KOPT-K1 (cell line): Measurements from ENCODE around the gene NGEF.

ENCODE experiments used
- H3K27ac ChIP-seq: fragments of 200-600 bp; sonication (generic); 2 replicates; pipeline ENCODE4 v1.5.1; 2016; ENCODE audit warnings: antibody characterized with exemption, mild to moderate bottlenecking, low read depth, low read length; ENCODE audit not compliant: poor library complexity, severe bottlenecking
- H3K36me3 ChIP-seq: fragments of 200-600 bp; sonication (generic); 2 replicates; pipeline ENCODE4 v1.5.1; 2017; ENCODE audit warnings: antibody characterized with exemption, mild to moderate bottlenecking, low read length, moderate library complexity; ENCODE audit not compliant: insufficient read depth
- H3K9me3 ChIP-seq: fragments of 200-600 bp; sonication (generic); 2 replicates; pipeline ENCODE4 v1.5.1; 2017; ENCODE audit warnings: antibody characterized with exemption, low read length, mild to moderate bottlenecking; ENCODE audit not compliant: insufficient read depth, poor library complexity, severe bottlenecking

The NGEF gene

GRCh38 chr2:232928551-232929302 is 84.3 kb downstream of the NGEF start:
- H3K27ac ChIP-seq: no peak overlapping the region
- no peaks in the 10 kb centered on the region for H3K36me3 ChIP-seq
- H3K9me3 ChIP-seq: peaks cover 3% of the 10 kb centered on the region

GRCh38 chr2:232927793-232928550 is 85.1 kb downstream of the NGEF start:
- Histone ChIP-seq H3K9me3 (peaks cover 3% of the 10 kb centered on the region), H3K36me3 (no peaks in the 10 kb centered on the region), H3K27ac (no peak overlapping the region)

GRCh38 chr2:232927032-232927792 is 85.8 kb downstream of the NGEF start:
- Histone ChIP-seq H3K36me3 (no peaks in the 10 kb centered on the region), H3K27ac (no peak overlapping the region), H3K9me3 (peaks cover 3% of the 10 kb centered on the region)

- Histone ChIP-seq H3K36me3 (no peaks in the 10 kb centered on the region), H3K27ac (no peak overlapping the region), H3K9me3 (peaks cover 3% of the 10 kb centered on the region)
These were observed 86.6 kb downstream of the NGEF start for GRCh38 chr2:232926431-232926939.

- no peaks in the 10 kb centered on the region for H3K36me3 ChIP-seq
- no peak overlapping the region for H3K27ac ChIP-seq
- H3K9me3 ChIP-seq: peaks cover 3% of the 10 kb centered on the region
These were observed 87.3 kb downstream of the NGEF start for GRCh38 chr2:232925821-232926156.

GRCh38 chr2:232925153-232925820 is 87.8 kb downstream of the NGEF start:
- Histone ChIP-seq H3K27ac (no peak overlapping the region), H3K36me3 (no peaks in the 10 kb centered on the region), H3K9me3 (peaks cover 3% of the 10 kb centered on the region)

GRCh38 chr2:232924433-232924832 is 88.6 kb downstream of the NGEF start:
- Histone ChIP-seq H3K36me3 (no peaks in the 10 kb centered on the region), H3K9me3 (peaks cover under 1% of the 10 kb centered on the region), H3K27ac (no peak overlapping the region)

- H3K9me3 ChIP-seq: no peaks in the 10 kb centered on the region
- no peak overlapping the region for H3K27ac ChIP-seq
- H3K36me3 ChIP-seq: no peaks in the 10 kb centered on the region
These were observed 92.3 kb downstream of the NGEF start for GRCh38 chr2:232920760-232921159.

- H3K27ac ChIP-seq: no peak overlapping the region
- H3K36me3 ChIP-seq: no peaks in the 10 kb centered on the region
- no peaks in the 10 kb centered on the region for H3K9me3 ChIP-seq
These were observed 93.0 kb downstream of the NGEF start for GRCh38 chr2:232920055-232920454.

GRCh38 chr2:232919141-232919540 is 93.9 kb downstream of the NGEF start:
- Histone ChIP-seq H3K27ac (no peak overlapping the region), H3K36me3 (no peaks in the 10 kb centered on the region), H3K9me3 (no peaks in the 10 kb centered on the region)

GRCh38 chr2:232913903-232914302 is 99.2 kb downstream of the NGEF start:
- Histone ChIP-seq H3K36me3 (no peaks in the 10 kb centered on the region), H3K9me3 (peaks cover 25% of the 10 kb centered on the region), H3K27ac (no peak overlapping the region)

GRCh38 chr2:232911712-232912277 is 101.3 kb downstream of the NGEF start:
- Histone ChIP-seq H3K36me3 (no peaks in the 10 kb centered on the region), H3K9me3 (peaks cover 25% of the 10 kb centered on the region), H3K27ac (no peak overlapping the region)

- H3K27ac ChIP-seq: no peak overlapping the region
- peaks cover 25% of the 10 kb centered on the region for H3K9me3 ChIP-seq
- H3K36me3 ChIP-seq: no peaks in the 10 kb centered on the region
These were observed 102.7 kb downstream of the NGEF start for GRCh38 chr2:232910376-232910775.

GRCh38 chr2:232908695-232909094 is 104.4 kb downstream of the NGEF start:
- peaks cover 25% of the 10 kb centered on the region for H3K9me3 ChIP-seq
- H3K36me3 ChIP-seq: no peaks in the 10 kb centered on the region
- no peak overlapping the region for H3K27ac ChIP-seq
